Chondrocyte (in vitro differentiated cells): ENCODE measurements around the gene NTPCR. TPM values are rescaled to one million over a fixed set of nuclear protein-coding genes. Genes with fewer than 3 reads are reported as not detected.

Experiments used
- DNase-seq: peaks from one replicate; pipeline ENCODE4 v3.0.0; 2021; ENCODE audit warnings: mixed read lengths, low spot score
- H3K27ac Mint-ChIP-seq: one replicate; pipeline ENCODE4 v1.8.0; 2021; ENCODE audit warnings: mild to moderate bottlenecking, moderate library complexity, mixed read lengths; ENCODE audit not compliant: unreplicated experiment
- H3K27me3 Mint-ChIP-seq: 2 replicates; pipeline ENCODE4 v1.8.0; 2021; ENCODE audit warnings: low read depth, mixed read lengths
- H3K36me3 Mint-ChIP-seq: 2 replicates; pipeline ENCODE4 v1.8.0; 2021; ENCODE audit warnings: low read depth, mixed read lengths
- H3K4me1 Mint-ChIP-seq: 2 replicates; pipeline ENCODE4 v1.8.0; 2021; ENCODE audit warnings: low read depth, mild to moderate bottlenecking, mixed read lengths
- H3K4me3 Mint-ChIP-seq: one replicate; pipeline ENCODE4 v1.8.0; 2021; ENCODE audit warnings: mild to moderate bottlenecking, moderate library complexity, mixed read lengths; ENCODE audit not compliant: unreplicated experiment
- H3K9me3 Mint-ChIP-seq: 2 replicates; pipeline ENCODE4 v1.8.0; 2021; ENCODE audit warnings: low read depth, mixed read lengths
- total RNA-seq: library from RNA; stranded (reverse); gene quantifications from 3 replicates; pipeline ENCODE4 v1.2.1, GENCODE V29; 2021
- TF ChIP-seq, protein P1 (sequence below): fragments of 200-600 bp; sonication (generic); IDR thresholded peaks from 2 replicates; pipeline ENCODE4 v1.5.0; 2021; ENCODE audit warnings: antibody characterized with exemption, mild to moderate bottlenecking, moderate library complexity

Gene NTPCR
- total RNA-seq, 1 donor from 2014 or later = 24.8 TPM

DNA sequence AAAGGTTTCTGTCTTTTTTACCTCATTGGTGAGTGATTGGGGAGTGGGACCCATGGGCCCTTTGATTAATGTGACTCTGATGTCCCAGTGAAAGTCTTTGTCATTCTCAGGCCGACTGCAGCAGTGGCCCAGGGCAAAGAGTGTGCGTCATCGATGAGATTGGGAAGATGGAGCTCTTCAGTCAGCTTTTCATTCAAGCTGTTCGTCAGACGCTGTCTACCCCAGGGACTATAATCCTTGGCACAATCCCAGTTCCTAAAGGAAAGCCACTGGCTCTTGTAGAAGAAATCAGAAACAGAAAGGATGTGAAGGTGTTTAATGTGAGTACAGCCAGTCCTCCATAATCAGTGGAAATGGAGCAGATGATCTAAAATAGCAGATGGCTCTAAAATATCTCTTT is 19.4 kb downstream of the NTPCR start:
- Mint-ChIP-seq H3K27me3 (no peaks in the 10 kb centered on the region), H3K4me3 (no peak overlapping the region), H3K4me1 (no peaks in the 10 kb centered on the region), H3K36me3 (peaks cover 40% of the 10 kb centered on the region), H3K9me3 (peaks cover 21% of the 10 kb centered on the region), H3K27ac (no peak overlapping the region)
- no peak for DNase-seq
- TF ChIP-seq, protein P1, sequence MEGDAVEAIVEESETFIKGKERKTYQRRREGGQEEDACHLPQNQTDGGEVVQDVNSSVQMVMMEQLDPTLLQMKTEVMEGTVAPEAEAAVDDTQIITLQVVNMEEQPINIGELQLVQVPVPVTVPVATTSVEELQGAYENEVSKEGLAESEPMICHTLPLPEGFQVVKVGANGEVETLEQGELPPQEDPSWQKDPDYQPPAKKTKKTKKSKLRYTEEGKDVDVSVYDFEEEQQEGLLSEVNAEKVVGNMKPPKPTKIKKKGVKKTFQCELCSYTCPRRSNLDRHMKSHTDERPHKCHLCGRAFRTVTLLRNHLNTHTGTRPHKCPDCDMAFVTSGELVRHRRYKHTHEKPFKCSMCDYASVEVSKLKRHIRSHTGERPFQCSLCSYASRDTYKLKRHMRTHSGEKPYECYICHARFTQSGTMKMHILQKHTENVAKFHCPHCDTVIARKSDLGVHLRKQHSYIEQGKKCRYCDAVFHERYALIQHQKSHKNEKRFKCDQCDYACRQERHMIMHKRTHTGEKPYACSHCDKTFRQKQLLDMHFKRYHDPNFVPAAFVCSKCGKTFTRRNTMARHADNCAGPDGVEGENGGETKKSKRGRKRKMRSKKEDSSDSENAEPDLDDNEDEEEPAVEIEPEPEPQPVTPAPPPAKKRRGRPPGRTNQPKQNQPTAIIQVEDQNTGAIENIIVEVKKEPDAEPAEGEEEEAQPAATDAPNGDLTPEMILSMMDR = no peak

DNA sequence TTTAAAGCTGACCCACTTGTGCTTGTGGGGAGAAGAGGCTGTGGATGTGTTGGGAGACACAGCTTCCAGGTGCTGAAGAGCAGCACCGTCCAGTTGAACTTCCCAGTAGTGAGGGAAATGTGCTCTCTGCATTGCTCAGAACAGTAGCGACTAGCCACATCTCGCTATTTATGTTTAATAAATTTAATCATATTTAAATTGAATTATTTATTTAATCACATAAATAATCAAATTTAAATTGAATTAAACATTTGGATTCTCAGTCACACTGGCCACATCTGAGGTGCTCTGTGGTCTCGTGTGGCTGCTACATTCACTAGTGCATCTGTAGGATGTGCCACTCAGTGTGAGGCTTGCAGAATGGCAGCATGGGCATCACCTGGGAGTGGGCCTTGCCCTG is 20.1 kb downstream of the NTPCR start:
- H3K9me3 Mint-ChIP-seq = peaks cover 21% of the 10 kb centered on the region
- H3K4me1 Mint-ChIP-seq = no peaks in the 10 kb centered on the region
- no peak overlapping the region for H3K27ac Mint-ChIP-seq
- TF ChIP-seq, protein P1 = no peak
- H3K4me3 Mint-ChIP-seq = no peak overlapping the region
- H3K27me3 Mint-ChIP-seq = no peaks in the 10 kb centered on the region
- DNase-seq = no peak
- peaks cover 40% of the 10 kb centered on the region for H3K36me3 Mint-ChIP-seq

DNA sequence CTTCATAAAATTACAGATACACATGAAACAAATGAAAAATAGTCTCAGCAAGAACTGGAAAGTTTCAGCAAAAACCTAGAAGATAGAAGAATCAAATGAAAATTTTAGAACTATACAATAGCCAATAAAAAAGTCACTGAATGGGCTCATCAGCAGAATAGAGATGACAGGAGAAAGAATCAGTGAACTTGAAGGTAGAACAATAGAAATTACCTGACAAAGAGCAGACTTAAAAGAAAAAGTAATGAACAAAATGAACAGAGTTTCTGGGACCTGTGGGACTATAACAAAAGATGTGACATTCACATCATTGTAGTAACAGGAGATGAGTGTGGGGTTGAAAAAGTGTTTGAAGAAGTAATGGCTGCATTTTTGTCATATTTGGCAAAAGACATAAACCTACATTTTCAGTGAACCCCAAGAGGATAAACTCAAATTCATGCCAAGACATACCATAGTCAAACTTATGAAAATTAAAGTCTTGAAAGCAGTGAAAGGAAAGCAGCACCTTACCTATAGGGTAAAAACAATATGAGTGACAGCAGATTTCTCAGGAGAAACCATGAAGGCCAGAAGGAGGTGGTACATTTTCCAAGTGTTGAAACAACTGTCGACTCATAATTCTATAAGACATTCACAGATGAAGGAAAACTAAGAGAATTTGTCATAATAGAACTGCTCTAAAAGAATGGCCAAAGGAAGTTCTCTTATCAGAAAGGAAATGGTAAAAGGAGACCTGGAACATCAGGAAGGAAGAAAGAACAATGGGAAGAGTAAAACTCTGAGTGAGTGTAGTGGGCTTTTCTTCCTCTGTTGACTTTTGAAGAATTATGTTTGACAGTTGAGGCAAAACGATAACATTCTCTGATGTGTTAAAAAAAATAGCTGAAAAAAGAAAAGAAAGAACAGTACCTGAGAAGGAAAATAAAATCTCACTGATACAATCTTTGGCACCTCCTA is 23.5 kb downstream of the NTPCR start:
- Mint-ChIP-seq H3K9me3 (peaks cover 21% of the 10 kb centered on the region), H3K36me3 (peaks cover 49% of the 10 kb centered on the region), H3K27ac (no peak overlapping the region), H3K4me3 (no peak overlapping the region), H3K27me3 (no peaks in the 10 kb centered on the region), H3K4me1 (no peaks in the 10 kb centered on the region)
- TF ChIP-seq, protein P1 = no peak
- DNase-seq = no peak

DNA sequence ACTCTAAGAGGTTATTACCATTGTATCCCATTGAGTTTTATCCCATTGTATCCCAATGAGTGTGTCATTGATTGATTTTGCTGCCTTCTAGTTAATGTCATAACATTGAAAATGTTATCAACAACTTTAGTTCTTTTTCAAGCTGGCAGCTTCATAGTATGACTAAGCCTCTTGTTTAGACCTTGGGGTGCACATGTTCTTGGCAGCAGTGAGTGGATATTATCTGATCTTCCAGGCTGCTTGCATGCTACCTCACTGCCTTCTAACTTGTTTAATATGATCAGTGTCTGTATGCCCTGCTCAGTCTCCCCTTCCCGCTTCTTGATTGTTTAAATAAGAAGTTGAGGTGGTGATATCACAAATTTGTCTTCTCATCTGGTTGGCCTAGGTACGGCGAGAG is 24.6 kb downstream of the NTPCR start:
- Mint-ChIP-seq H3K27me3 (no peaks in the 10 kb centered on the region), H3K4me1 (no peaks in the 10 kb centered on the region), H3K36me3 (peaks cover 48% of the 10 kb centered on the region), H3K27ac (no peak overlapping the region), H3K4me3 (no peak overlapping the region), H3K9me3 (peaks cover 21% of the 10 kb centered on the region)
- TF ChIP-seq, protein P1 = no peak
- DNase-seq = no peak

DNA sequence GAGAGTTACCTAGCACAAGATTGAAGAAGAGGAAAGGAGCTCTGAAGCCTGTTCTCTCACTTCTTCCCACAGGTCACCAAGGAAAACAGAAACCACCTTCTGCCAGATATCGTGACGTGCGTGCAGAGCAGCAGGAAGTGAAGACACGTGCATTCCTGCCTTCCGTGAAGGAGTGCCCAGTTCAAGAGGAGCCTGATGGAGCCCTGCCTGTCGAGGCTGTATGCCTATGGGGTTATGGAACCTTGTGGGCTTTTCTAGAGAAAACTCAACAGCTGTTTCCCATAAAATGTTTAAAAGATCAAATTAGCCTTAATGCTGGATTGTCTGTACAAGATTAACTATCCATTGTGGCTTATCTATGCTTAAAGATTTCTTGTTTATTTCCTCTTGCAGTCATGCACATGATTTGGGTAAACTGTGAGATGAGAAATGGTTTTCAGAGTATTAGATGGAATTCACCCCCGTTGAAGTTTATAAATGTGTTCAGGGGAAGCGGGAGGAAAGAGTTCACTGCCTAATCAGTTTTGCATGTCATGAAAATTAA is 27.8 kb downstream of the NTPCR start:
- no peak overlapping the region for H3K4me3 Mint-ChIP-seq
- DNase-seq = no peak
- no peak overlapping the region for H3K27ac Mint-ChIP-seq
- TF ChIP-seq, protein P1 = no peak
- H3K4me1 Mint-ChIP-seq = peaks cover 4% of the 10 kb centered on the region
- H3K27me3 Mint-ChIP-seq = no peaks in the 10 kb centered on the region
- peaks cover 27% of the 10 kb centered on the region for H3K36me3 Mint-ChIP-seq
- H3K9me3 Mint-ChIP-seq = peaks cover 14% of the 10 kb centered on the region
